Uterus (tissue), 4 donors: Measurements from ENCODE around the gene SNRPE. TPM values are rescaled to one million over a fixed set of nuclear protein-coding genes. Genes with fewer than 3 reads are reported as not detected.

Experiments used
- DNase-seq, 2 donors: peaks; one replicate each; pipeline ENCODE4 v3.0.0-alpha.2; 2019 to 2020
- H3K27ac ChIP-seq, 2 donors: fragments of 200-600 bp; sonication (generic); 1 replicate in 1 of 2; 2 replicates in 1 of 2; pipeline ENCODE4 v1.5.1; 2016 to 2018
- H3K27me3 ChIP-seq, 2 donors: fragments of 200-600 bp; sonication (generic); one replicate each; pipeline ENCODE4 v1.5.1; 2018 to 2019; ENCODE audit warnings: control low read depth in 1 of 2
- H3K36me3 ChIP-seq, 2 donors: fragments of 200-600 bp; sonication (generic); one replicate each; pipeline ENCODE4 v1.5.1; 2019; ENCODE audit warnings: control low read depth in 1 of 2
- H3K4me1 ChIP-seq, 2 donors: fragments of 200-600 bp; sonication (generic); one replicate each; pipeline ENCODE4 v1.5.1; 2018 to 2019; ENCODE audit warnings: control low read depth in 1 of 2
- H3K4me3 ChIP-seq, 2 donors: fragments of 200-600 bp; sonication (generic); 1 replicate in 1 of 2; 2 replicates in 1 of 2; pipeline ENCODE4 v1.5.1; 2018 to 2019; ENCODE audit warnings: mild to moderate bottlenecking in 1 of 2
- H3K9me3 ChIP-seq, 2 donors: fragments of 200-600 bp; sonication (generic); one replicate each; pipeline ENCODE4 v1.5.1; 2019; ENCODE audit warnings: control low read depth in 1 of 2
- CTCF ChIP-seq, 4 experiments: fragments of 200-600 bp in 2 of 4; fragments of 450-650 bp in 2 of 4; sonication (generic) in 2 of 4; IDR thresholded peaks; one replicate each; pipeline ENCODE4 v1.5.1; 2016 to 2019; ENCODE audit warnings: antibody characterized with exemption in 4 of 4, mild to moderate bottlenecking in 2 of 4, moderate library complexity in 1 of 4
- POLR2A ChIP-seq, 2 donors: fragments of 450-650 bp; IDR thresholded peaks; one replicate each; pipeline ENCODE4 v1.6.1; 2016; ENCODE audit warnings: antibody characterized with exemption in 2 of 2, mild to moderate bottlenecking in 1 of 2, moderate library complexity in 1 of 2
- intact Hi-C: fragments of 100-400 bp; cut with DNase I; formaldehyde crosslinking; loops from one replicate; pipeline ENCODE4 v1.15.1; 2023; ENCODE audit warnings: low total_unique reads
- small RNA-seq: library from RNA; depleted of rRNA; stranded (forward); fragments of <200 nt; gene quantifications from one replicate; pipeline ENCODE3, GENCODE V24; 2016
- total RNA-seq, 4 donors: library from RNA; depleted of rRNA in 3 of 4; stranded (reverse); fragments of >200 nt in 3 of 4; gene quantifications; one replicate each; pipeline versions ENCODE4 v1.1.0 to v1.2.4, GENCODE V29; 2014 to 2023
- donor health status: DM: yes; HTN: yes; CAD: no.

Gene SNRPE
- total RNA-seq, 4 donors from 2014 or later: 32.5 to 105 (median 103) TPM

- no peaks in the 10 kb centered on the region for H3K36me3 ChIP-seq
- no peaks in the 10 kb centered on the region for H3K4me1 ChIP-seq
- intact Hi-C loops: no loop called here
- no peak for TF ChIP-seq POLR2A (IDR thresholded peaks at IDR 0.05)
- TF ChIP-seq CTCF (IDR thresholded peaks at IDR 0.05): no peak
- no peak overlapping the region for H3K27ac ChIP-seq
- H3K9me3 ChIP-seq: no peaks in the 10 kb centered on the region
- no peak overlapping the region for H3K4me3 ChIP-seq
- H3K27me3 ChIP-seq: no peaks in the 10 kb centered on the region
- DNase-seq: no peak
Observed at GRCh38 chr1:203916756-203917155, 55.4 kb downstream of the SNRPE start.

Small RNA genes within 50 kb of the gene (small RNA-seq; reads per million reads assigned to genes)
- gene HSPE1P6: not detected

Other genes with a start within 250 kb of the SNRPE start
- 100 to 1,000 TPM in 3 of 4 donors, 10 to 100 TPM in 1; 82.6 to 464 (median 215) TPM for gene ATP2B4, start 234.8 kb upstream of the SNRPE start, total RNA-seq
- gene LAX1, start 96.4 kb upstream of the SNRPE start, total RNA-seq: 1 to 10 TPM in 1 of 4 donors, under 1 TPM in 2, not detected in 1; 0.28 to 2.0 (median 0.61) TPM
- 10 to 100 TPM in 3 of 4 donors, 1 to 10 TPM in 1; 2.3 to 63.2 (median 30.6) TPM for gene ZBED6, start 66.0 kb upstream of the SNRPE start, total RNA-seq
- gene ZC3H11A, start 66.0 kb upstream of the SNRPE start, total RNA-seq: 100 to 1,000 TPM in 1 of 4 donors, 10 to 100 TPM in 3; 60.9 to 179 (median 87.1) TPM
- gene SOX13, start 211.5 kb downstream of the SNRPE start, total RNA-seq: 100 to 1,000 TPM in 1 of 4 donors, 10 to 100 TPM in 3; 15.7 to 139 (median 37.9) TPM